Esophagus squamous epithelium (tissue), 5 donors: ENCODE results near the gene ZNF333. TPM values are rescaled to one million over a fixed set of nuclear protein-coding genes. Genes with fewer than 3 reads are reported as not detected.

Experiments used
- DNase-seq: peaks from one replicate; lab custom pipeline; 2025; lab: John Stamatoyannopoulos, UW
- H3K27ac ChIP-seq, 4 donors: fragments of 200-600 bp; sonication (generic); one replicate each; pipeline ENCODE4 v1.5.1; 2016 to 2019; ENCODE audit warnings: mild to moderate bottlenecking in 1 of 4
- H3K27me3 ChIP-seq, 4 donors: fragments of 200-600 bp; sonication (generic); 1 replicate in 3 of 4; 2 replicates in 1 of 4; pipeline versions ENCODE4 v1.5.1 to v1.6.0; 2017 to 2021; ENCODE audit warnings: antibody characterized with exemption in 1 of 4
- H3K36me3 ChIP-seq, 3 donors: fragments of 200-600 bp; sonication (generic); one replicate each; pipeline ENCODE4 v1.5.1; 2016 to 2019
- H3K4me1 ChIP-seq, 3 donors: fragments of 200-600 bp; sonication (generic); one replicate each; pipeline ENCODE4 v1.5.1; 2017 to 2019
- H3K4me3 ChIP-seq, 4 donors: fragments of 200-600 bp; sonication (generic); 1 replicate in 3 of 4; 2 replicates in 1 of 4; pipeline ENCODE4 v1.5.1; 2016 to 2019; ENCODE audit warnings: mild to moderate bottlenecking in 2 of 4, moderate library complexity in 1 of 4
- H3K9me3 ChIP-seq, 3 donors: fragments of 200-600 bp; sonication (generic); one replicate each; pipeline ENCODE4 v1.5.1; 2016 to 2019
- CTCF ChIP-seq, 6 experiments: fragments of 450-650 bp in 4 of 6; fragments of 200-600 bp in 2 of 6; sonication (generic) in 2 of 6; IDR thresholded peaks; one replicate each; pipeline ENCODE4 v1.5.1; 2016 to 2019; ENCODE audit warnings: antibody characterized with exemption in 6 of 6, mild to moderate bottlenecking in 4 of 6, moderate library complexity in 4 of 6
- POLR2A ChIP-seq, 4 donors: fragments of 450-650 bp; IDR thresholded peaks; one replicate each; pipeline ENCODE4 v1.6.1; 2017; ENCODE audit warnings: antibody characterized with exemption in 4 of 4, mild to moderate bottlenecking in 4 of 4, moderate library complexity in 3 of 4
- WGBS, 2 donors: methylation state at CpG; one replicate each; pipeline ENCODE4 v1.1.5; 2018; 5-methylcytosine and 5-hydroxymethylcytosine counted together
- intact Hi-C: fragments of 100-400 bp; cut with DNase I; formaldehyde crosslinking; loops from one replicate; pipeline ENCODE4 v1.15.0; 2022
- total RNA-seq, 4 donors: library from RNA; depleted of rRNA; stranded (reverse); fragments of >200 nt; gene quantifications; one replicate each; pipeline ENCODE4 v1.1.0, GENCODE V29; 2016
- donor health status: DM: yes; HTN: yes; CAD: no.

ZNF333 gene
- total RNA-seq, 4 donors from 2014 or later: 1.1 to 20.2 (median 3.9) TPM

DNA sequence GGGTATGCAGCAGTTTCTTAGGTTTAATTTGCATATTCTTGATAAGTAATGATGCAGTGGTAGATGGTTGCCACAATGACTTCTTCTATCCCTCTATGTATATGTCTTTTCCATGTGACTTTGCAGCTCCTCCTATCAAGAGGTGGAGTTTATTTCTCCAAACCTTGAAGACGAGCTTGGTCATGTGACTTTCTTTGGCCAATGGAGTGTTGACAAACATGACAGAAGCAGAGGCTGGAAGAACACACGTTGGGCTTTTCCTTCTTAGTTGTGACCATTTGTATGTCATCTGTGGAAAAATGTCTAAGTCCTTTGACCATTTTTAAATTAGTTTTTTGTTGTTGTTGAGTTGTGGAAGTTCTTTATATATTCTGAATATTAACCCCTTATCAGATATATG is 32.3 kb downstream of the ZNF333 start:
- no peak for DNase-seq
- intact Hi-C loops: no loop called here
- no peak for TF ChIP-seq CTCF (IDR thresholded peaks at IDR 0.05)
- TF ChIP-seq POLR2A (IDR thresholded peaks at IDR 0.05): no peak
- Histone ChIP-seq H3K4me1 (no peaks in the 10 kb centered on the region), H3K27me3 (no peaks in the 10 kb centered on the region), H3K36me3 (peaks cover 17 to 56% (median 18%) of the 10 kb centered on the region in 3 donors), H3K4me3 (no peak overlapping the region), H3K27ac (no peak overlapping the region), H3K9me3 (peaks cover 0 to 99% (median 71%) of the 10 kb centered on the region in 3 donors)
- WGBS, 2 donors: 82% methylated on average over 2 of the region's 2 CpGs

- Histone ChIP-seq H3K4me3 (no peak overlapping the region), H3K9me3 (peaks cover 0 to 57% (median 27%) of the 10 kb centered on the region in 3 donors), H3K27ac (no peak overlapping the region), H3K4me1 (no peaks in the 10 kb centered on the region), H3K36me3 (peaks cover 0 to 5% (median 0%) of the 10 kb centered on the region in 3 donors), H3K27me3 (no peaks in the 10 kb centered on the region)
- WGBS, 2 donors: 76 to 88% methylated on average over 5 to 6 of the region's 7 CpGs
- intact Hi-C loops: no loop called here
- no peak for DNase-seq
- TF ChIP-seq CTCF (IDR thresholded peaks at IDR 0.05) (no peak), POLR2A (IDR thresholded peaks at IDR 0.05) (no peak)
Observed at GRCh38 chr19:14728595-14728994, 38.7 kb downstream of the ZNF333 start.

GRCh38 chr19:14731200-14731599 is 41.4 kb downstream of the ZNF333 start:
- Histone ChIP-seq H3K4me3 (no peak overlapping the region), H3K4me1 (no peaks in the 10 kb centered on the region), H3K9me3 (peaks cover 0 to 31% (median 6%) of the 10 kb centered on the region in 3 donors), H3K36me3 (no peaks in the 10 kb centered on the region), H3K27ac (no peak overlapping the region), H3K27me3 (no peaks in the 10 kb centered on the region)
- DNase-seq: no peak
- 62 to 77% methylated on average over 5 to 7 of the region's 10 CpGs for WGBS, 2 donors
- intact Hi-C loops: no loop called here
- TF ChIP-seq CTCF (IDR thresholded peaks at IDR 0.05) (no peak), POLR2A (IDR thresholded peaks at IDR 0.05) (no peak)

DNA sequence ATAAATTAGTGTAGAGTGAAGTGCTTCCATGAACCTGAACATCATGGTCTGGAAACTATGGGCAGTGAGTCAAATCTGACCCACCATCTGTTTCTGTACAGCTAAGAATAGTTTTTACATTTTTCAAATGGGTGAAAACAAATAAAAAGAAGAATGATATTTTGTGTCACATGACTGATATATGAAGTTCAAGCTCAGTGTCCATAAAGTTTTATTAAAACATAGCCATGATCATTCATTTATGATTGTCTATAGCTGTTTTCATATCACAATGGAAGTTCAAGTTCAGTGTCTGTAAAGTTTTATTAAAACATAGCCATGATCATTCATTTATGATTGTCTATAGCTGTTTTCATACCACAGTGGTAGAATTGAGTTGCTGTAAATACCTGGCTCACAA is 42.7 kb downstream of the ZNF333 start:
- intact Hi-C loops: no loop called here
- no peak for DNase-seq
- TF ChIP-seq POLR2A (IDR thresholded peaks at IDR 0.05) (no peak), CTCF (IDR thresholded peaks at IDR 0.05) (no peak)
- Histone ChIP-seq H3K27ac (no peak overlapping the region), H3K9me3 (peaks cover 0 to 19% (median 0%) of the 10 kb centered on the region in 3 donors), H3K27me3 (no peaks in the 10 kb centered on the region), H3K4me3 (no peak overlapping the region), H3K4me1 (no peaks in the 10 kb centered on the region), H3K36me3 (no peaks in the 10 kb centered on the region)

- no peak for TF ChIP-seq POLR2A (IDR thresholded peaks at IDR 0.05)
- no peak for TF ChIP-seq CTCF (IDR thresholded peaks at IDR 0.05)
- intact Hi-C loops: no loop called here
- H3K9me3 ChIP-seq: peaks cover 0 to 9% (median 0%) of the 10 kb centered on the region in 3 donors
- H3K36me3 ChIP-seq: no peaks in the 10 kb centered on the region
- H3K27me3 ChIP-seq: no peaks in the 10 kb centered on the region
- H3K4me3 ChIP-seq: no peak overlapping the region
- H3K27ac ChIP-seq: no peak overlapping the region
- WGBS, 2 donors: 100% methylated on average over 1 of the region's 1 CpG
- H3K4me1 ChIP-seq: no peaks in the 10 kb centered on the region
- no peak for DNase-seq
Observed at GRCh38 chr19:14733574-14733973, 43.7 kb downstream of the ZNF333 start.
